H1 (cell line): ENCODE data around the gene LDLRAP1. TPM values are rescaled to one million over a fixed set of nuclear protein-coding genes. Genes with fewer than 3 reads are reported as not detected.

ENCODE experiments used
- CTCF ChIA-PET: fragments of 300-600 bp; sonication (Branson Sonifier 250); formaldehyde crosslinking; loops from one replicate; lab custom pipeline; 2021; ENCODE audit not compliant: partially characterized antibody; lab: Charles Lee
- POLR2A ChIA-PET: fragments of 300-600 bp; sonication (Branson Sonifier 250); formaldehyde crosslinking; loops from one replicate; lab custom pipeline; 2021; ENCODE audit warnings: inconsistent platforms; ENCODE audit not compliant: partially characterized antibody; lab: Charles Lee
- DNase-seq, 2 experiments: peaks; one replicate each; pipeline versions ENCODE4 v3.0.0 to v3.0.0-alpha.2; 2010 to 2022; ENCODE audit warnings: low spot score in 2 of 2, low read depth in 1 of 2, mixed read lengths in 1 of 2
- FAIRE-seq: peaks from 2 replicates; lab custom pipeline; 2011; peaks lifted over from hg19 to GRCh38; lab: Jason Lieb, UNC
- H2AFZ ChIP-seq: 2 replicates; pipeline ENCODE4 v1.8.1; 2012; ENCODE audit warnings: low read length, inconsistent platforms
- H2AK5ac ChIP-seq: 2 replicates; pipeline ENCODE4 v1.6.1; 2013; ENCODE audit warnings: low read depth, low read length
- H2BK120ac ChIP-seq: replicated peaks from 2 replicates; pipeline ENCODE3; 2013; ENCODE audit warnings: low read depth, low read length, inconsistent platforms
- H2BK12ac ChIP-seq: 2 replicates; pipeline ENCODE4 v1.6.1; 2013; ENCODE audit warnings: low read depth, low read length
- H2BK15ac ChIP-seq: 2 replicates; pipeline ENCODE4 v1.6.1; 2013; ENCODE audit warnings: low read length
- H2BK20ac ChIP-seq: 2 replicates; pipeline ENCODE4 v1.6.1; 2013; ENCODE audit warnings: low read length
- H2BK5ac ChIP-seq: 2 replicates; pipeline ENCODE4 v1.6.1; 2013; ENCODE audit warnings: low read depth, low read length
- H3K14ac ChIP-seq: 2 replicates; pipeline ENCODE4 v1.6.1; 2013; ENCODE audit warnings: inconsistent platforms; ENCODE audit not compliant: insufficient read length
- H3K18ac ChIP-seq: 2 replicates; pipeline ENCODE4 v1.6.1; 2013; ENCODE audit warnings: low read length; ENCODE audit errors: extremely low read depth
- H3K23ac ChIP-seq: 2 replicates; pipeline ENCODE4 v1.6.1; 2013; ENCODE audit warnings: inconsistent platforms; ENCODE audit not compliant: insufficient read length
- H3K23me2 ChIP-seq: 2 replicates; pipeline ENCODE4 v1.6.1; 2013; ENCODE audit warnings: low read depth, low read length
- H3K27ac ChIP-seq: 2 replicates; pipeline ENCODE4 v1.6.1; 2011; ENCODE audit warnings: low read depth, low read length, inconsistent platforms
- H3K27me3 ChIP-seq, 4 experiments: replicated peaks in 1 of 4; 1 replicate in 1 of 4; 2 replicates in 3 of 4; pipeline versions ENCODE4 v1.6.1 to v1.8.1; 2011 to 2013; ENCODE audit warnings: low read length in 3 of 4, mild to moderate bottlenecking in 3 of 4, inconsistent platforms in 2 of 4, mixed read lengths in 2 of 4, moderate library complexity in 1 of 4; ENCODE audit not compliant: control insufficient read depth in 3 of 4, insufficient read depth in 3 of 4; ENCODE audit errors: extremely low read depth in 1 of 4
- H3K36me3 ChIP-seq, 4 experiments: 2 replicates each; pipeline versions ENCODE4 v1.6.1 to v1.8.1; 2011 to 2013; ENCODE audit warnings: mild to moderate bottlenecking in 4 of 4, low read length in 3 of 4, moderate library complexity in 2 of 4, control low read depth in 1 of 4, inconsistent platforms in 1 of 4; ENCODE audit not compliant: insufficient read depth in 4 of 4, control insufficient read depth in 2 of 4
- H3K4ac ChIP-seq: replicated peaks from 2 replicates; pipeline ENCODE3; 2013; ENCODE audit warnings: low read length, low read depth, mixed read lengths, inconsistent platforms; ENCODE audit not compliant: insufficient read length
- H3K4me1 ChIP-seq, 4 experiments: replicated peaks in 1 of 4; 1 replicate in 1 of 4; 2 replicates in 3 of 4; pipeline versions ENCODE4 v1.6.1 to v1.8.1; 2011 to 2013; ENCODE audit warnings: low read length in 3 of 4, inconsistent platforms in 2 of 4, mixed read lengths in 1 of 4; ENCODE audit not compliant: insufficient read depth in 4 of 4, control insufficient read depth in 3 of 4
- H3K4me2 ChIP-seq, 2 experiments: 2 replicates each; pipeline versions ENCODE4 v1.6.1 to v1.8.1; 2011 to 2013; ENCODE audit warnings: low read depth in 2 of 2, low read length in 2 of 2, control low read depth in 1 of 2, inconsistent platforms in 1 of 2, mild to moderate bottlenecking in 1 of 2; ENCODE audit not compliant: insufficient read depth in 1 of 2
- H3K4me3 ChIP-seq, 4 experiments: fragments of 200-600, 300-600 bp in 1 of 4; sonication (generic), shearing (Covaris generic), sonication (Bioruptor Twin) in 1 of 4; 2 replicates each; pipeline versions ENCODE4 v1.5.1 to v1.8.1; 2011 to 2016; ENCODE audit warnings: low read length in 4 of 4, low read depth in 3 of 4, control low read depth in 2 of 4, inconsistent platforms in 2 of 4, mild to moderate bottlenecking in 2 of 4, mixed read lengths in 1 of 4, moderate library complexity in 1 of 4; ENCODE audit not compliant: insufficient read depth in 2 of 4; ENCODE audit errors: extremely low read depth in 1 of 4
- H3K56ac ChIP-seq: replicated peaks from 2 replicates; pipeline ENCODE3; 2013; ENCODE audit warnings: low read depth, mild to moderate bottlenecking, mixed read lengths, low read length, inconsistent platforms; ENCODE audit not compliant: insufficient read length
- H3K79me1 ChIP-seq: 2 replicates; pipeline ENCODE4 v1.6.1; 2013; ENCODE audit warnings: low read depth, low read length, control low read depth
- H3K79me2 ChIP-seq, 2 experiments: 2 replicates each; pipeline versions ENCODE4 v1.6.1 to v1.8.1; 2012 to 2013; ENCODE audit warnings: low read length in 2 of 2, mild to moderate bottlenecking in 2 of 2, inconsistent platforms in 1 of 2; ENCODE audit not compliant: insufficient read depth in 2 of 2, control insufficient read depth in 1 of 2
- H3K9ac ChIP-seq, 4 experiments: replicated peaks in 1 of 4; 1 replicate in 1 of 4; 2 replicates in 3 of 4; pipeline versions ENCODE4 v1.6.1 to v1.8.1; 2011 to 2013; ENCODE audit warnings: low read depth in 3 of 4, low read length in 3 of 4, control low read depth in 2 of 4, mild to moderate bottlenecking in 2 of 4, moderate library complexity in 2 of 4, inconsistent platforms in 1 of 4; ENCODE audit errors: extremely low read depth in 1 of 4
- H3K9me3 ChIP-seq, 2 experiments: 2 replicates each; pipeline versions ENCODE4 v1.6.1 to v1.8.1; 2012 to 2013; ENCODE audit warnings: mild to moderate bottlenecking in 2 of 2, moderate library complexity in 2 of 2, control low read depth in 1 of 2, inconsistent platforms in 1 of 2, low read depth in 1 of 2, low read length in 1 of 2, mixed read lengths in 1 of 2; ENCODE audit not compliant: insufficient read depth in 2 of 2
- H4K20me1 ChIP-seq, 2 experiments: replicated peaks in 1 of 2; 2 replicates each; pipeline versions ENCODE3 to v1.8.1; 2011 to 2013; ENCODE audit warnings: inconsistent platforms in 2 of 2, low read length in 2 of 2, mild to moderate bottlenecking in 1 of 2; ENCODE audit not compliant: insufficient read depth in 2 of 2, control insufficient read depth in 1 of 2
- H4K5ac ChIP-seq: 2 replicates; pipeline ENCODE4 v1.6.1; 2013; ENCODE audit warnings: low read length, low read depth, mixed read lengths, inconsistent platforms; ENCODE audit not compliant: insufficient read length
- H4K8ac ChIP-seq: 2 replicates; pipeline ENCODE4 v1.8.0; 2013; ENCODE audit warnings: mild to moderate bottlenecking, moderate library complexity, low read length, inconsistent platforms; ENCODE audit not compliant: insufficient read depth; ENCODE audit errors: extremely low read depth
- H4K91ac ChIP-seq: replicated peaks from 2 replicates; pipeline ENCODE3; 2013; ENCODE audit warnings: low read length, mixed read lengths, inconsistent platforms; ENCODE audit not compliant: insufficient read length
- BRCA1 ChIP-seq: IDR thresholded peaks from 2 replicates; pipeline ENCODE4 v1.6.1; 2012; ENCODE audit warnings: low read depth, low read length, improper control_type of control experiment
- WGBS, 2 experiments: shearing (Covaris generic) in 1 of 2; methylation state at CpG; one replicate each; pipeline versions ENCODE4 v1.1.6 to v1.1.7; 2013 to 2015; ENCODE audit warnings: low lambda C conversion rate in 2 of 2, mixed read lengths in 2 of 2, inconsistent platforms in 1 of 2, low coverage in 1 of 2, missing lambda C conversion rate in 1 of 2; ENCODE audit not compliant: insufficient replicate concordance in 2 of 2, insufficient coverage in 1 of 2, insufficient read length in 1 of 2; ENCODE audit errors: extremely low coverage in 1 of 2, missing lambda C conversion rate in 1 of 2; 5-methylcytosine and 5-hydroxymethylcytosine counted together
- polyA plus RNA-seq, 7 experiments: library from polyadenylated mRNA; depleted of rRNA in 3 of 7; stranded (reverse) in 5 of 7; unstranded in 2 of 7; fragments of >200 nt in 5 of 7; fragments of 200-250 nt in 2 of 7; gene quantifications; 1 replicate in 5 of 7; 2 replicates in 1 of 7; 4 replicates in 1 of 7; pipeline versions ENCODE4 v1.2.1 to v1.2.3, GENCODE V29; 2011 to 2013; ENCODE audit warnings: missing spikeins in 2 of 7, mixed read lengths in 2 of 7
- total RNA-seq: library from RNA; stranded (reverse); fragmentation: NEBNext Ultra II Directional; extraction: Animal tissue kit (Norgen Biotek cat#: 25700); gene quantifications from 2 replicates; pipeline ENCODE4 v1.2.1, GENCODE V29; 2021

The LDLRAP1 gene
- total and polyA plus RNA-seq, 2 of the 8 experiments (the other 6 are each of a cell fraction or from before 2014, with no cell fraction given), result 12.8 to 13.2 TPM

GRCh38 chr1:25587290-25587689 is 43.9 kb downstream of the LDLRAP1 start:
- WGBS, 2 experiments, result 94% methylated on average over 8 of the region's 8 CpGs; no CpG with 5 or more reads in 1 of the 2 experiments
- H3K4me2 ChIP-seq, result peak overlapping the region; percentile 34 to 62; a peak in 1 of 4 replicates
- 0 out of 7 replicates have a peak overlapping the region, but pooled peaks of 1 of the 4 experiments have one; percentile 3 for H3K9ac ChIP-seq
- H3K56ac ChIP-seq, result no peak overlapping the region
- H3K27me3 ChIP-seq, result no peaks in the 10 kb centered on the region
- H2BK120ac ChIP-seq, result peak overlapping the region; percentile 69
- ChIA-PET CTCF (interaction anchor here (0.8 to 9.6 kb wide), 5 partner anchors 16 to 68 kb away, joined by 3 to 92 read pairs (median 3); no protein-coding TSS in a partner anchor), POLR2A (no interaction called here)
- H4K20me1 ChIP-seq, result peaks cover 0 to 2% of the 10 kb centered on the region in 2 experiments
- DNase-seq, result no peak
- no peaks in the 10 kb centered on the region for H3K36me3 ChIP-seq
- no peak overlapping the region for H3K23ac ChIP-seq
- no peak overlapping the region for H3K14ac ChIP-seq
- H3K18ac ChIP-seq, result peak overlapping the region; percentile 44; the same call in 1 of the 2 replicates
- H4K8ac ChIP-seq, result no peak overlapping the region
- no peak for TF ChIP-seq BRCA1
- no peak overlapping the region for H2AFZ ChIP-seq
- H2BK5ac ChIP-seq, result peak overlapping the region; percentile 64
- H3K4me1 ChIP-seq, result peaks cover 0 to 16% (median 10%) of the 10 kb centered on the region in 4 experiments; a peak in 6 of 7 replicates
- peaks cover 5% of the 10 kb centered on the region; the same call in 1 of the 2 replicates for H3K23me2 ChIP-seq
- H3K27ac ChIP-seq, result 0 out of 2 replicates have a peak overlapping the region, but pooled peaks have one; percentile 21
- H2BK20ac ChIP-seq, result peak overlapping the region; percentile 18
- peak overlapping the region; percentile 99; the same call in 1 of the 2 replicates for H2AK5ac ChIP-seq
- H3K9me3 ChIP-seq, result no peaks in the 10 kb centered on the region
- H2BK15ac ChIP-seq, result 0 out of 2 replicates have a peak overlapping the region, but pooled peaks have one; percentile 5
- H3K4me3 ChIP-seq, result no peak overlapping the region
- no peaks in the 10 kb centered on the region for H3K79me2 ChIP-seq
- no peak overlapping the region for H3K4ac ChIP-seq
- no peak for FAIRE-seq
- no peak overlapping the region for H4K5ac ChIP-seq
- peak overlapping the region; percentile 91 for H4K91ac ChIP-seq
- no peaks in the 10 kb centered on the region for H3K79me1 ChIP-seq
- H2BK12ac ChIP-seq, result peak overlapping the region; percentile 96
